Liver (tissue), 3 donors: Measurements from ENCODE around the gene ANO4.

Experiments
- EGR1 ChIP-seq, 2 donors: IDR thresholded peaks; 2 replicates each; pipeline ENCODE4 v1.6.1; 2016 to 2018; ENCODE audit warnings: antibody characterized with exemption in 2 of 2, low read depth in 2 of 2
- GABPA ChIP-seq, 2 donors: IDR thresholded peaks in 1 of 2; conservative IDR thresholded peaks in 1 of 2; 2 replicates each; pipeline ENCODE4 v1.6.1; 2016; ENCODE audit warnings: antibody characterized with exemption in 2 of 2, mild to moderate bottlenecking in 1 of 2, moderate library complexity in 1 of 2
- RAD21 ChIP-seq, 2 donors: IDR thresholded peaks; 2 replicates each; pipeline ENCODE4 v1.6.1; 2016; ENCODE audit warnings: antibody characterized with exemption in 2 of 2, mild to moderate bottlenecking in 2 of 2
- YY1 ChIP-seq: IDR thresholded peaks from 2 replicates; pipeline ENCODE4 v1.6.1; 2016; ENCODE audit warnings: antibody characterized with exemption, mild to moderate bottlenecking
- TF ChIP-seq, protein P1 (sequence below): fragments of 150-350 bp; IDR thresholded peaks from 2 replicates; pipeline ENCODE4 v1.5.1; 2017; ENCODE audit warnings: improper control_type of control experiment, low read depth, low read length; ENCODE audit not compliant: missing input control
- TF ChIP-seq, protein P2 (sequence below): IDR thresholded peaks from 2 replicates; pipeline ENCODE4 v1.6.1; 2016; ENCODE audit warnings: antibody characterized with exemption
- TF ChIP-seq, protein P3 (sequence below): IDR thresholded peaks from 2 replicates; pipeline ENCODE4 v1.6.1; 2016; ENCODE audit warnings: antibody characterized with exemption
- donor health status: healthy.
- donor health status: healthy.

GRCh38 chr12:100778967-100779590 lies 15.5 kb upstream of the ANO4 start:
- no peak for TF ChIP-seq EGR1 (IDR thresholded peaks at IDR 0.05; ENCODE audit: low read depth in 2 of 2)
- TF ChIP-seq, protein P1, sequence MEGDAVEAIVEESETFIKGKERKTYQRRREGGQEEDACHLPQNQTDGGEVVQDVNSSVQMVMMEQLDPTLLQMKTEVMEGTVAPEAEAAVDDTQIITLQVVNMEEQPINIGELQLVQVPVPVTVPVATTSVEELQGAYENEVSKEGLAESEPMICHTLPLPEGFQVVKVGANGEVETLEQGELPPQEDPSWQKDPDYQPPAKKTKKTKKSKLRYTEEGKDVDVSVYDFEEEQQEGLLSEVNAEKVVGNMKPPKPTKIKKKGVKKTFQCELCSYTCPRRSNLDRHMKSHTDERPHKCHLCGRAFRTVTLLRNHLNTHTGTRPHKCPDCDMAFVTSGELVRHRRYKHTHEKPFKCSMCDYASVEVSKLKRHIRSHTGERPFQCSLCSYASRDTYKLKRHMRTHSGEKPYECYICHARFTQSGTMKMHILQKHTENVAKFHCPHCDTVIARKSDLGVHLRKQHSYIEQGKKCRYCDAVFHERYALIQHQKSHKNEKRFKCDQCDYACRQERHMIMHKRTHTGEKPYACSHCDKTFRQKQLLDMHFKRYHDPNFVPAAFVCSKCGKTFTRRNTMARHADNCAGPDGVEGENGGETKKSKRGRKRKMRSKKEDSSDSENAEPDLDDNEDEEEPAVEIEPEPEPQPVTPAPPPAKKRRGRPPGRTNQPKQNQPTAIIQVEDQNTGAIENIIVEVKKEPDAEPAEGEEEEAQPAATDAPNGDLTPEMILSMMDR: no peak
- TF ChIP-seq, protein P2, sequence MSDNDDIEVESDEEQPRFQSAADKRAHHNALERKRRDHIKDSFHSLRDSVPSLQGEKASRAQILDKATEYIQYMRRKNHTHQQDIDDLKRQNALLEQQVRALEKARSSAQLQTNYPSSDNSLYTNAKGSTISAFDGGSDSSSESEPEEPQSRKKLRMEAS: no peak
- no peak for TF ChIP-seq RAD21 (IDR thresholded peaks at IDR 0.05)
- no peak for TF ChIP-seq GABPA (IDR thresholded peaks at IDR 0.05 in 1 of 2, conservative IDR thresholded peaks at IDR 0.05 in 1 of 2)
- no peak for TF ChIP-seq YY1
- TF ChIP-seq, protein P3, sequence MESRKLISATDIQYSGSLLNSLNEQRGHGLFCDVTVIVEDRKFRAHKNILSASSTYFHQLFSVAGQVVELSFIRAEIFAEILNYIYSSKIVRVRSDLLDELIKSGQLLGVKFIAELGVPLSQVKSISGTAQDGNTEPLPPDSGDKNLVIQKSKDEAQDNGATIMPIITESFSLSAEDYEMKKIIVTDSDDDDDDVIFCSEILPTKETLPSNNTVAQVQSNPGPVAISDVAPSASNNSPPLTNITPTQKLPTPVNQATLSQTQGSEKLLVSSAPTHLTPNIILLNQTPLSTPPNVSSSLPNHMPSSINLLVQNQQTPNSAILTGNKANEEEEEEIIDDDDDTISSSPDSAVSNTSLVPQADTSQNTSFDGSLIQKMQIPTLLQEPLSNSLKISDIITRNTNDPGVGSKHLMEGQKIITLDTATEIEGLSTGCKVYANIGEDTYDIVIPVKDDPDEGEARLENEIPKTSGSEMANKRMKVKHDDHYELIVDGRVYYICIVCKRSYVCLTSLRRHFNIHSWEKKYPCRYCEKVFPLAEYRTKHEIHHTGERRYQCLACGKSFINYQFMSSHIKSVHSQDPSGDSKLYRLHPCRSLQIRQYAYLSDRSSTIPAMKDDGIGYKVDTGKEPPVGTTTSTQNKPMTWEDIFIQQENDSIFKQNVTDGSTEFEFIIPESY: no peak
